HG03432 (cell line): ENCODE results near the gene OR4L1.
"Not testable (repeated sequence)": the region's sequence is repeated elsewhere in the genome, so short reads cannot be mapped to it uniquely, and the experiment has no call there.

Experiments
- ATAC-seq: cut with Tn5 transposase; IDR thresholded peaks from one replicate; pipeline ENCODE4 v1.9.1; 2021; ENCODE audit warnings: mild to moderate bottlenecking, moderate library complexity; ENCODE audit not compliant: unreplicated experiment

Gene OR4L1, protein sequence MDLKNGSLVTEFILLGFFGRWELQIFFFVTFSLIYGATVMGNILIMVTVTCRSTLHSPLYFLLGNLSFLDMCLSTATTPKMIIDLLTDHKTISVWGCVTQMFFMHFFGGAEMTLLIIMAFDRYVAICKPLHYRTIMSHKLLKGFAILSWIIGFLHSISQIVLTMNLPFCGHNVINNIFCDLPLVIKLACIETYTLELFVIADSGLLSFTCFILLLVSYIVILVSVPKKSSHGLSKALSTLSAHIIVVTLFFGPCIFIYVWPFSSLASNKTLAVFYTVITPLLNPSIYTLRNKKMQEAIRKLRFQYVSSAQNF

DNA sequence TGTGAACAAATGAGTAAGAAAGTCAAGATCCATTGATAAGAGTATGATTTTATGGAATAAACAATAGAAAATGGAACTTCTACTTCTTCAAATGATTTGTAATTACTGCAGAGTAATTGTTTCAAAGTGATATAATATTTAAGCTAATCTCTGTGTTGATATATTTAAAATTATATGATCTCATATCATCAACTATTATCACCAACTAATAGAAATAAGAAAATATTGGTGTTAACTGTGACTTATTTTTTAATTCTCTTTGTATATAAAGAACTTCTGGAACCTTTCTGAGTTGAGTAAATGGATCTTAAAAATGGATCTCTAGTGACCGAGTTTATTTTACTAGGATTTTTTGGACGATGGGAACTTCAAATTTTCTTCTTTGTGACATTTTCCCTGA, at the start of gene OR4L1:
OR4L1 (plus strand) TSS at position 301 of the 400 bp plus-strand sequence; CDS start at position 301, 0 bp downstream.
- ATAC-seq: no peak

GRCh38 chr14:20019257-20019865, 40.5 kb upstream of the OR4L1 start, which contains the start of gene OR4K14:
TSS of gene OR4K14 (minus strand) at chr14:20019307. CDS start at chr14:20015193, 4,114 bp downstream.
- no peak for ATAC-seq

DNA sequence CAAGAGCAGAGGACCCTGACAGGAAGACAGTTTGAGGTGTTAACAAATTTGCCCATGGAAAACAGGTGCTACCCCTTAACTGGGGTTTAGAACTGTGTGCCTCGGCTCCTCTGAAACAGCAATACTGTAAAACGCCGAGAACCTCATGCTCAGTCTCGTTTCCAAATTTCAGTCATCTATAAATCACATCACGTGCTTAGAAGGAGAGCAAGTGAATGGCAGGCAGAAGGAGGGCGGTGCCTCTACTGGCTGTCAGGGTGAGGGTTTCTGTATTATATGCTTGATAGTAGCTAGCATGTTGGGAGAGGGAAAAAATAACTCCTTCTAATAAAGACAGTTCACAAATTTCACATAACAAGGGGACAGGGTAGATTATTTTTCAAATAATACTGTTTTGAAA, 28.8 kb upstream of the OR4L1 start:
- ATAC-seq: no peak

DNA sequence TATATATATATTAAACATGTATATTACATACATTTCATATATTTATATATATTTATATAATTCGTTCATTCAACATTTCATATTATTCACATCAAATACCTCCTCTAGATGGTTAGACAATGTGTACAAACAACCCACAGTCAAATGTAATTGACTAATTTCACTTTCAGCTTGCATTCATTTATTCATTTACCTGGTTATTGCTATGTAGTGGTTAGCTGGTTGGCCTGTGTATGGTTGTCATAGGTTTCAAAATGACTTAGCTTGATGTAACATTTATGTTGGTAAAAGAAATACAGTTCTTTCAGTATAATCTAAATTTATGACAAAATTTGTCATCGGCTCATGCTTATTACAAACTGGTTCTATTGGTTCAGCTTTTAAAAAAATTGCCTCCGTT, 24.4 kb upstream of the OR4L1 start:
- no peak for ATAC-seq

- no peak for ATAC-seq
Observed at GRCh38 chr14:20035938-20036337, 23.9 kb upstream of the OR4L1 start, which contains the start of gene OR4K13. TSS of gene OR4K13 (minus strand) at chr14:20036038. CDS start at chr14:20034758, 1,280 bp downstream.

DNA sequence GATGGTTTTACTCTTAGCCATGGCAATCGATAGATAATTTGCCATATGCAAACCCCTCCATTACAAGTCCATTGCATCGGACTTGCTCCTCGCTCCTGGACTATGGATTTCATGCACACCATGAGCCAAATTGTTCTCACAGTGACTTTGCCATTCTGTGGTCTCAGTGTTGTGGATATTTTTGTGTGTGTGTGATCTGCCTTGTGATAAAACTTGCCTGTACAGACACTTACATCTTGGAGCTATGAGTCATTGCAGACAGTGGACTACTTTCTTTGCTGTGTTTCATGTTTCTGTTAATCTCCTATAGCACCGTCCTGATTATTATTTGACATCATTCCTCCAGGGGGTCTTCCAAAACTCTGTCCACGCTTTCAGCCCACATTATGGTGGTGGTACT, 15.6 kb upstream of the OR4L1 start:
- ATAC-seq: no peak

- no peak for ATAC-seq
Observed at GRCh38 chr14:20048202-20048601, 11.6 kb upstream of the OR4L1 start.

GRCh38 chr14:20092050-20092449, 32.2 kb downstream of the OR4L1 start:
- ATAC-seq: no peak

DNA sequence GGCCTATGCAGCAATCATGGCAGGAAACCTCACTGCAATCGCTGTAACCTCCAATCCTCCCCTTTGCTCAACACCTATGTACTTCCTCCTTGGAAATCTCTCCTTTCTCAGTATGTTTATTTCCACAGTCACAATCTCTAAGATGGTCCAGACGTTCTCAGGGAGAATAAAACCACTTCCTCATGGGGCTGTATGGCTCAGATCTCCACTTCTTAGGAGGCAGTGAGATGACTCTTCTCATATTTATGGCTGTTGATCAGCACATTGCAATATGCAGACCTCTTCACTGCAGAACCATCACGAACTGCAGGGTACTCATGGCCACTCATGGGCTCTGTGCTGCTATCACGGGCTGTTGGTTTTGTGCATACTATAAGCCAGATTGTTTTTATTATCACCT, 33.6 kb downstream of the OR4L1 start:
- no peak for ATAC-seq

- not testable (repeated sequence) for ATAC-seq
Observed at GRCh38 chr14:20098926-20099770, 39.3 kb downstream of the OR4L1 start.

DNA sequence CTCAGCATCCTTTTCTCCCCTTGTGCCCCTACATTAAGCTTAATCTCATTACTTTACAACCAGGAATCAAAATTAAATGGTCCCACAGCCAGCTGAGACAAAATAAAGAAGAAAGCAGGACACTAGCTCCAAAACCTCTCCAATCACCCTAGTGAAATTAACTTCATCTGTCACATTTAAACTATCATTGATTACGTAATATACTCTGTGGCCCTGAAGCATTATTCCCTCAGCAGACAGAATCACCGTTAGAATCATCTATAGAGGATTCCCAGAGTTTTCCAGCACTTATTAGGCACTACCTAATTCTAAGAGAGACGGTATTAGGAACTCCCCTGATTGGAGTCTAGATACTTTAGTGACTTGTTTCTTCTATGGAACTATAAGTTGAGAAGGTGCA, 50.6 kb downstream of the OR4L1 start, which contains the start of gene OR4K17:
OR4K17 (plus strand) TSS at position 302 of the 400 bp plus-strand sequence. CDS start 6,761 bp downstream, outside the sequence.
- ATAC-seq: no peak
